Dermis blood vessel endothelial cell (primary cell): ENCODE results near the gene MBL2. TPM values are rescaled to one million over a fixed set of nuclear protein-coding genes. Genes with fewer than 3 reads are reported as not detected.

ENCODE experiments used
- DNase-seq: peaks from one replicate; pipeline ENCODE4 v3.0.0; 2010
- total RNA-seq: library from RNA; depleted of rRNA; stranded (reverse); fragments of >200 nt; gene quantifications from 2 replicates; pipeline ENCODE4 v1.2.3, GENCODE V29; 2014

Gene MBL2
- total RNA-seq, 1 donor from 2014 or later, result not detected

- no peak for DNase-seq
Measured at GRCh38 chr10:52739380-52740154, 33.0 kb downstream of the MBL2 start.

DNA sequence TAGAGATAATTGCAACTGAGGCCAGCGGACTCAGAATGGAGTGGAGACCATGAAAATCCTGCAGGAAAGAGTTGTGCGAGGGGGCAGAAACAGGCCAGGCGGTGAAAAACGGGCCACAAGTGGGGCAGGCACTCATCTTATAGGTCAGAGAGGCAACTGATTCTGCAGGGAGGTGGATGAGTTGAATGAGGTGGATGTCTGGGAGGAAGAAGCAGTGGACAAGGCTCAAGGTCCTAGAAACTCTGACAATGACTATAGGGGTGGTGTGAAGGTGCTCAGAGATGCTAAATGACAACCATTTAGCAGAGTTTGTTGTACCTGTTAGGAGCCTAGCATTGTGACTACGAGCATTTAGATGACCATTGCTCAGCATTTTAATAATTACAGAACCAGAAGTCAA lies 33.6 kb downstream of the MBL2 start:
- DNase-seq, result no peak

GRCh38 chr10:52729271-52730104 lies 43.1 kb downstream of the MBL2 start:
- DNase-seq, result peak; percentile 68

DNA sequence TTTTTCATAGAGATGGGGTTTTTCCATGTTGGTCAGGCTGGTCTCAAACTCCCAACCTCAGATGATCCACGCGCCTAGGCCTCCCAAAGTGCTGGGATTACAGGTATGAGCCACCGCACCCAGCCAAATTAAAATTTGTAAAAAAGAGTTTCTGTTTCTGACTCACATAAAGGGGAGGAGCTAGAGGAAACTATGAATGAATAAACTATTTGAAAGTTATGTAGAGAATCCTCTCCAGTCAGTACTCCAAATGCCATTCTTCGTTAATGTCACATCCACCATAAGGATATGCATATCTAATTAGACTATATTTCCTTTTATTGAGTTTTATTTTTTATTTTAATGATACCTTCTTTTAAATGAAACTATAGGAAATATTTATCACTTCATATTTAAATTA lies 52.6 kb downstream of the MBL2 start:
- no peak for DNase-seq
